HG02970 (cell line): Measurements from ENCODE around the gene PI16.
"Not testable (repeated sequence)": the region's sequence is repeated elsewhere in the genome, so short reads cannot be mapped to it uniquely, and the experiment has no call there.

Experiments
- ATAC-seq: cut with Tn5 transposase; IDR thresholded peaks from one replicate; pipeline ENCODE4 v1.9.1; 2021; ENCODE audit warnings: mild to moderate bottlenecking, moderate library complexity, moderate number of reproducible peaks; ENCODE audit not compliant: unreplicated experiment, low FRiP score

Gene PI16

DNA sequence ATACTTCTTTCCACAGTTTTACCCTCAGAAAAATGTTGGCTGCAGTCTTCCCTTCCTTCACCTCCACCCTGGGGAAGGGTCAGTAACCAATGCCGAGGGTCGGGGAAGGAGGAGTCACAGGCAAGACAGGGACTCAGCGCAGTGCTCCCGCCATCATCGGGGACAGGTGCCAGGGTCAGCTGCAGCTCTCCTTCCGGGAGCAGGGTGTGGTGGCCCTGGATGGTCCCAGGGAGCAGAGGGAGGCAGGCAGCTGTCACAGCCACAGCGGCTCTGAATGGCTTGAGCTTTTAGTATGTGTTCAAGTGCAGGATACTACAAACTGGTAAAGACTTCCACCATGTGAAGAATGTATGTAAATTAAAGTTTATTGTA lies 26.0 kb upstream of the PI16 start:
- no peak for ATAC-seq

DNA sequence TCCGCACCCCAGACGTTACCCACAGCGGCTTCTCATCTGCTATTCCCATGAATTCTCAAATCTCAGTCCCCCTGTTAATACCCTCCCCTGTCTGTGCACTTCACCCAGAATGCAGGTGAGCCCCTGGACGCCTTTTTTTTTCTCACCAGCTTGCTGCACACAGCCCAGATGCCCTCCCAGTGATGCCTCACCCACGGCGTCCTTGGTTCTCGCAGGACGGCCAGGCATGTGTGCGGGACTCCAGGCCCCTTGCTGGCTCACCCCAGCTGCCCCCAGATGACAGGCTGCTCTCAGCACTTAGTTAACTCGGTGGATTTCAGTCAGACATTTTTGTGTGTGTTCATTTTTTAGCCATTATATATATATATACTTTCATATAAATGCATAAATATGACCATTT lies 25.4 kb upstream of the PI16 start:
- no peak for ATAC-seq

DNA sequence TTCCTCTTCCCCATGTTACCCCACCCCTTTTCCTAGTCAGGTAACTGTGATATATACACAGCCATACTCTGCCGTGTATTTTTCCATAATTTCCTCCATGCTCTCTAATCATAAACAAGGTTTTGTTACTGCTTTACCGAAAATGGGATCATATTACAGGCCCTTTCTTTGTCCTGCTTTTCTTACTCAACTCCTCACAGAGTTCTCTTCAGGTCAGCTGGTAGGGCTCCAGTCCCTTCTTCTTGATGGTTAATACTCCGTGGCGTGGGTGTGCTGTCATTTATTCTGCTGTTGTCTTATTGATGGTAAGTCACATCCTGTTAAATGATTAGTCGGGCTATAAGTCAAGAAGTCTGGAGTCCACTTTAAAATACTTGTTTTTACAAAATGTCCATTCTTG lies 24.9 kb upstream of the PI16 start:
- no peak for ATAC-seq

DNA sequence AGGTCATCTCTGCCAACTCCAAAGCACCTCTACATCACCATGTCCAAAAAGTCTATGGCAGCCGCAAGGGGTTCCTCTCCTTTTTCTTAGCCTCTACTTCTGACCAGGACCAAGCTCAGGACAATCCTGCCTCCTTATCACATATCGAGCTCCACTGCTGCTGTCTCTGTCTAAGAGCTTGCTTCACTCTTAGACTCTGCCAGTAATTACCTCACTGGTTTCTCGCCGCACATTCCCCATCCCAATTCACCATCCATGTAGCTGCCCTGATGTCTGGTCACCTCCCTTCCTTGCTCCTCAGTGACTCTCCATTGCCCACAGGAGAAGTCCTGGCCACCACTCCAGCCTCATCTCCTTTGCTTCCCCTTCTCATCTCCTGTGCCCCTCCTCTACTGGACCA lies 24.1 kb upstream of the PI16 start:
- no peak for ATAC-seq

DNA sequence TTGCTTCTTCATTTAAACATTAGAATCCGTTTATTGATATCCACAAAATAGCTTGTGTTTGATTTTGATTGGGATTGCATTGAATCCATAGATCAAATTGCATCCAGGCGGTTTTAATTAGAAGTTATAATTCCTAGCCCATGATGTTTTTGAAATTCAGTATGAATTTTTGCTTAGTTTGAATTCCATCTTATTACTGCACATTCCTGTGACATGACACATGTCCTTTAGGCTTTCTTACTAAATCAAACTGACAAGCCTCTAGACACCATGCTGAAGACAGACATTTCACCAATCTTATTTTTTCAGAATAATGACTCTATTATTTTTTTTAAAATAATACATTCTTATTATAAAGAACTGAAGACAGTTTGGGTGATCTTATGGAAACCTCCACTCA lies 21.4 kb upstream of the PI16 start:
- ATAC-seq: no peak

DNA sequence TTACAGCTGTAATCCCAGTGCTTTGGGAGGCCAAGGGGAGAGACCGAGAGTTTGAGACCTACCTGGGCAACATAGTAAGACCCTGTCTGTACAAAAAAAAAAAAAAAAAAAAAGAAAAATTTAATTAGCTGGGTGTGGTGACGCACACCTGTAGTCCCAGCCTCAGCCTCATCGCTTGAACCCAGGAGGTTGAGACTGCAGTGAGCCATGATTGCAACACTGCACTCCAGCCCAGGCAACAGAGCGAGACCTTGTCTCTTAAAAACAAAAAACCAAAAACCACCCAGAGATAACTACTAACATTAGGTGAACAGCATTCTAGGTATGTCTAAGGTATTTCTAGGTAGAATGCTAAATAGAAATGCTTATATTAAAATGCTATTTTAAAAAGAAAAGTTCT lies 21.0 kb upstream of the PI16 start:
- ATAC-seq: no peak

DNA sequence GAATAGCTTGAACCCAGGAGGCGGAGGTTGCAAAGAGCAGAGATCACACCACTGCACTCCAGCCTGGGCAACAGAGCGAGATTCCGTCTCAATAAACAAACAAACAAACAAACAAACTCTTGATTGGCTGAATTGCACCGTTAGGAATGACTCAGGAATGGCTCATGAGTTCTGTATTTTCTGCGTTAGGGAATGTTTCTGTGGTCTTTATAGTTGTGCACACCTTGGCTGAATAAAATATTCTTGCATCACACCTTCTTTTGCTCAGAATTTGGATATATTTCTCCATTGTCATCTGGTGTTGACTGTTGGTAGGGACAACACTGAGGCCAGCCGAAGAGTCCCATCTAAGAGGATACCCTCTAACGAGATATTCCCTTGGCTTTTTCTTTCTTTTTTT lies 19.6 kb upstream of the PI16 start:
- ATAC-seq: no peak

DNA sequence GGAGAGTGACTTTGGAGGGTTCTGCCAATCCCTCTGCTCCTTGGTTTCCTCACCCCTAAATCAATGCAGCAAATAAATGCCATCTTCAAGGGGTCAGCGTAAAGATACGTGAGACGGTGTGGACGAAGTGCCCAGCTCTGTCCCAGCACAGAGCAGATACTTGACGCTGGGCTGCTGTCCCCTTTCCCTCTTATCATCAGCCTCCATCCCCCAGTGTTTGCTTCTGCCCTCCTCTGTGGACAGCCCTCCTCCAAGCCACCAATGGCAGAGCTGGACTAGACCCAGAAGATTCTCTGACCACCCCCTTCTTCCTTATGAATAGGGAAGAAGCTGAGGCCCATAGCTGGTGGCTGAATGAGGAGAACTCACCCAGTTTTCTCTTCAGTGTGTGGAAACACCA lies 17.7 kb upstream of the PI16 start:
- no peak for ATAC-seq

DNA sequence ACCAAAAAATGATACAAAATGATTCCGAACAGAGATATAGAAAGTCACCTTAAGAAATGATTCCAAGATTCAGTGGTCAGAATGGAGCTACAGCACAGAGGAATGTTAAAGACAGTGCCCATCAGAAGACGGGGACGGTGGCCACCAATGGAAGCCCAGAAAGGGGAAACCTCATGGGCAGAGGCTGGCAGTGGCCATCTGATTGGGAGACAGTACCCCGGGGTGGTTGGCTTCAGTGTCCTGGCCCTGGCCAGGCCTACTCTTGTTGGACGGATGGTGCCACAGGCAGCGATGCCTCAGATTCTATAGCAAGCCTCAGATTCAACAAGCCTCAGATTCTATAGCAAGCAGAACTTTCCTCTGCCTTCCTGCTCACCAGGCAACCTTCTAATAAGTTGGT lies 16.6 kb upstream of the PI16 start:
- ATAC-seq: no peak

DNA sequence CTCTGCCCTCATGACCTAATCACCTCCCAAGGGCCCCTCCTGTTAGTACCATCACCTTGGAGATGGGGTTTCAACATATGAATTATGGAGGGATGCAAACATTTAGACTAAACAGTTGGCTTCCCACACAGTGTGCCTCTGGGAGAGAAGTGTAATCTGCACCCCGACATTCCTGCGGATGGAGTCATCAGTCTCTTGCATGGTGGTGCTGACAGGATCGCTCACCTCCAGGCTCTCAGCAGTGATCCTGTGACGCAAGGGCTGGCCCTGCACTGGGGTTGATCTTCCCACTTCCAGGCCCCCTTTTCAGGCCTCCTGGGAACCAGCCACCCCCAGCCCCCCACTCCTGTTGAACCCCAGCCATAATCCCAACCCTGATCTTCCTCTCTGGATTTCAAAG lies 16.0 kb upstream of the PI16 start:
- no peak for ATAC-seq

DNA sequence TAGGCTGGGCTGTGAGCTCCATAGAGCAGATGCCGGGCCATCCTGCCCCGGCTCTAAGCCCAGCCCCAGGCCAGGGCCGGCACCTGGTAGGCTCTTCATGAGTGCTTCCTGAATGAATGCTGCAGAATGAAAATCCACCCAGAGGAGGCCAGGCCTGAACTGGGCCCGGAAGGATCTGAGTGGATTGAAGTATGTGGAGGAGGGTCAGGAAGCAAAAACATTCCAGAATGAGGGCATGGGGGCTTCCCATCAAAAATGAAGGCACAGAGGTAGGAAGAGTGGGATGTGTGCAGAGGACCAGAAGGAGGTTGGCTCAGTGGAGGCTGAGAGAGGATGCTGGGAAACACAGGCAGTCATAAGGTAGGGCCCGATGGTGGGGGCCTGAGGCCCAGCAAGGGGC lies 15.5 kb upstream of the PI16 start:
- not testable (repeated sequence) for ATAC-seq

DNA sequence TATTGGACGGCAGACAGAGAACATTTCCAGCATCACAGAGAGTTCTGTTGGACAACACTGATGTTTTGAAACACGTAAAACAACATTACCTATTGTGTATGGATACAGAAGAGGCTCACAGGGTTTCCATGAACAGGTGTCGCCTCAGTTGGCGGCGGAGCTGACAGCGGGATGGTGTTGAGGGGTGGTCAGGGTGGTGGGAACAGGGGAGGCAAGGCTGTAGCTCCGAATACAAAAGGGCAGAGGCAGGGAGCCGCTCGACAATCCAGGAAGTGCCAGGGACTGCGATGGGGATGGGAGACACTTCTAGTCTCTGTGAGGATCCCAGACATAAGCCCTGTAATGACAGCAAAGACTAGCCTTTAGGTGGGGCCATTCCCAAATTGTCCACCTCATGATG lies 14.5 kb upstream of the PI16 start:
- ATAC-seq: no peak

DNA sequence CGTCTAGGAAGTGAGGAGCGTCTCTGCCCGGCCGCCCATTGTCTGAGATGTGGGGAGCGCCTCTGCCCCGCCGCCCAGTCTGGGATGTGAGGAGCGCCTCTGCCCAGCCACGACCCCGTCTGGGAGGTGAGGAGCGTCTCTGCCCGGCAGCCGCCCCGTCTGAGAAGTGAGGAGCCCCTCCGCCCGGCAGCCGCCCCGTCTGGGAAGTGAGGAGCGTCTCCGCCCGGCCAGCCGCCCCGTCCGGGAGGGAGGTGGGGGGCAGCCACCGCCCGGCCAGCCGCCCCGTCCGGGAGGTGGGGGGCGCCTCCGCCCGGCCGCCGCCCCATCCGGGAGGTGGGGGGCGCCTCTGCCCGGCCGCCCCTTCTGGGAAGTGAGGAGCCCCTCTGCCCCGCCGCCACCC lies 13.0 kb upstream of the PI16 start:
- not testable (repeated sequence) for ATAC-seq

DNA sequence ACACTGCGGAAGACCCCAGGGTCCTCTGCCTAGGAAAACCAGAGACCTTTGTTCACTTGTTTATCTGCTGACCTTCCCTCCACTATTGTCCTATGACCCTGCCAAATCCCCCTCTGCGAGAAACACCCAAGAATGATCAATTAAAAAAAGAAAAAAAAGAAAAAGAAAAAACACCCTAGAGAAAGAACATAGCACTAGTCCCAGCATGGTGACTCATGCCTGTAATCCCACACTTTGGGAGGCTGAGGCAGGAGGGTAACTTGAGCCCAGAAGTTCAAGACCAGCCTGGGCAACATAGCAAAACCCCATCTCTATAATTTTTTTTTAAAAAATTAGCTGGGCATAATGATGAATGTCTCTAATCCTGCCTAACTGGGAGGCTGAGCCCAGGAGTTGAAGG lies 12.2 kb upstream of the PI16 start:
- ATAC-seq: not testable (repeated sequence)

DNA sequence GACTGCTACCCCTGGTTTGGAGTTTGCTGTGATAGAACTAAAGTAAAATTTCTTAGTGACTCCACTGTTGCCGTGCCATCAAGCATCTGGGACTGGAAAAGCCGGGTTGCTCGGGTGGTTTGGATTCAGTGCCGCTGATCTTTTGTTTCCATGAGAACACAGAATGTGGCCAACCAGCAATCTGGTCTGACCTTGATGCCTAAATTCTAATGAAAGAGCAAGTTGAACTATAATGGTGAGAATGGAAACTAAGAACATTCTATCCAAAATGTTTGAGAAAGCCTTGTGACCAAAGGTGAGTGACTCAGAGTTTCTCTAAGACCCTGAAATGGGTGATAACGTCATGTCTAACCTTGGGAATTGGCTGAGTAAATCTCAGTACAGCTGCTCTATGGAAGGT lies 9.9 kb upstream of the PI16 start:
- no peak for ATAC-seq

DNA sequence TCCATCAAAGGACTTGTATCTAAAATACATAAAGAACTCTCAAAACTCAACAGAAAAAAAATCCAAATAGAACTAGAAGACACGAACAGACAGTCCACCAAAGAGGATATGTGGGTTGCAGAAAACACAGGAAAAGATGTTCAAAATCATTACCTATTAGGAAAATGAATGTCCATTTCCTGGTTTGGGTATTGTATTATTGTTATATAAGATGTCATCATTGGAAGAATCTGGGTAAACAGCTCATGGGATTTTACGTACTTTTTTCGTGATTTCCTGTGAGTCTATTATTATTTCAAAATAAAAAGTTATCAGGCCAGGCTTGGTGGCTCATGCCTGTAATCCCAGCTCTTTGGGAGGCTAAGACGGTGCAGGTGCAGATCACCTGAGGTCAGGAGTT lies 9.2 kb upstream of the PI16 start:
- no peak for ATAC-seq

DNA sequence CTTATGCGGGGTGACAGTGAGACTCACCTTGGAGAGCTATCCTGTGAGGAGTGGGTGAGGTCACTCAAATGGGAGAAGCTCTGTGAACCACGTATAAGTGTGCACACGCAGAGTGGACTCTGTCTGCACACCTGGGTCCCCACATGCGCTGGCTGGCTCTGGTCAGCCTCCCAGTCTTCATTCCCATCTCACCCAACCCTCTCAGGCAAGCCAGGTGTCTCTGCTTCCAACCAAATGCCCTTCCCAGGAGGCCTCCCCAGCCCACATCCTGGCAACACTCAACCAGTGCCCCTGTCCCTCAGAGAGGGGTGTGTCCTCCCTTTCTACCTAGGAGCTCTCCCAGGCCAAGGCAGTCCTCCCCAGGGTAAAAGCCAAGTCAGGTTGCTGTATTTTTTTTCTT lies 8.0 kb upstream of the PI16 start:
- ATAC-seq: no peak

DNA sequence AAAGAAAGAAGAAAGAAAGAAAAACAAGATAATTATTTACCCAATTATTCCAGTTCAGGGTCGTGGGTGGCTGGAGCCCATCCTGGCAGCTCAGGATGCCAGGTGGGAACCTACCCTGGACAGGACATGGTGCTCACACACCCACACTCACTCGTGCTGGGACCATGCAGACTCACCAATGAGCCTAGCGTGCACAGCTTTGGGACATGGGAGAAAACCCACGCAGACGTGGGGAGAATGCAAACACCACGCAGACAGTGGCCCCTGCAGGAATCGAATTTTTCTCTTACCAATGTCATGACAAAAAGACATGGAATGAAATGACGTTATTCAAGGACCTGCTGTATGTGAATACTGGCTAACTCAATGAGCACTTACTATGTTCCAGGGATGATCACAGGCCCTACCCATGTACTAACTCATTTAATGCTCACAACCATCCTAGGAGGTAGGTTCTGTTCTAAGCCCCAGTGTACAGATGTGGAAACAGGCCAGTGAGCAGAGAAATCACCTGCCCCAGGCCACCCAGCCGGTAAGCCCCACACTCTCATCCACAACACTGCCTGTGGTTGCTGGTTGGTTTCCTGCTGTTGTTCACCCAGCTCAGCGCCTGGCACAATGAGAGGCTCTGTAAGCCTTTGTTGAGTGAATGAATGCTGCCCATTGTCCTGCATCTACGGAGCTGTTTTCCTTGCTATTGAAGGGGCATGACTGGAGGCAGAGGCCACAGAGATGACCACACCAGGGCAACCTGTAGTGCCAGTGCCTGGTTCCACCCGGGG lies 6.8 kb upstream of the PI16 start:
- ATAC-seq: no peak

DNA sequence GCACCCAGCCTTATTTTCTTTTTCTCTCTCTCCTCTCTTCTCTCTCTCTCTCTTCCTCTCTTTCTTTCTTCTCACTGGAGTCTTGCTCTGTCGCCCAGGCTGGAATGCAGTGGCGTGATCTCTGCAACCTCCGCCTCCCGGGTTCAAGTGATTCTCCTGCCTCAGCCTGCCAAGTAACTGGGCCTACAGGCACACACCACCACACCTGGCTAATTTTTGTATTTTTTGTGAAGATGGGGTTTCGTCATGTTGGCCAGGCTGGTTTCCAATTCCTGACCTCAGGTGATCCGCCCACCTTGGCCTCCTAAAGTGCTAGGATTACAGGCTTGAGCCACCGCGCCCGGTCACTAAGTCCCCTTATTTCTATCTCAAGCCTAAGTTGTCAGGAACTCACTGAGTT lies 5.5 kb upstream of the PI16 start:
- ATAC-seq: not testable (repeated sequence)

DNA sequence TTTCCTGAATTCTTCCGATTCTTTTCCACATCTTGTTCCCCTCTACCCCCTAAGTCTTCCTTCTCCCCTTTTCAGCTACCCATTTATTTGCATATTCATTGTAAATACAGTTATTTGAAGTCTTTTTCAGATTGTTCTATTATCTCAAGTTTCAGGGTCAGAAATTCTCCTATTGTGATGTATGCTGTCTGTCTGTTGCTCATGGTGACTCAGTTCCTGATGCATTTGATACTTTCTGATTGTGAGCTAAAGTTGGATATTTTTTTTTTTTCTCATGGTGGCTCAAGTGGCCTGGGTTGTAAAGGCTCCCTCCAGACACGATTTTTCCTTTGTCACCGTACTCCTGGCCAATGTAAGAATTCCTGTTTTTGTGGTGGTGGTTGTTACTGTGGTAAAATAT lies 4.9 kb upstream of the PI16 start:
- ATAC-seq: no peak

DNA sequence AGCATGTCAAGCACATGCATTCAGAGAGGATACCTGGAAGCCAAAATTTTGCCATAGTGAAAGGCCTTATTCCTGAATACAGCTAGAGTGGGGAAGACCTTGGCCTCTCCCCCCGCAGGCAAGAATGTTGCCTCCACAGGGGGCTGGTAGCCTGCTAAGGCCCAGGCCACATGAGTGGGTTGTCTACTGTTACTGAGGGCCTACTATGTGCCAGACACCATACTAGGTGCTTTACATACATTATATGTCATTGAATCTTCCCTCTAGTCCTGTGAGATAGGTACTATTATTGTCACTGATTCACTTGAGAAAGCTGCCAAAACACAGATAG lies 642 bp upstream of the PI16 start:
- no peak for ATAC-seq

DNA sequence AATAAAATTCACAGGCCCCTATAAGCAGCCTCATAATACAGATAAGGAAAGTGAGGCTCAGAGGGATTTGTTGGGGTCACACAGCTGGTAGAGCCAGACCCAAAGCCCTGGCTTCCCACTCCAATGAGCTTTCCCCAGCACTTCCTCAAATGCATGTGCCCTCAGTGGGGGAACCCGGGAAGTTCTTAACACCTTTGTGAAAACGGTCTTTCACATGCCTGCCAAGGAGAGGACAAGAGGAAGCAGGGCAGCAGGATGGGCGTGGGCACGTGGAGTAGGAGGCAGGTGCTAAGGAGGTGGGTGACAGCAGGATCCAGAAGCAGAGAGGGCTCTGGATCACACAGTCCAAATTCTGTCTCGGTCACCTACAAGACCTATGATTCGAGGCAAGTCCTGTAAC lies 598 bp downstream of the PI16 start:
- ATAC-seq: no peak
